ENCODE results near the gene ATG5. TPM values are rescaled to one million over a fixed set of nuclear protein-coding genes. Genes with fewer than 3 reads are reported as not detected.

The ATG5 gene
- total and polyA plus RNA-seq, 12 donors, result 20.1 to 65.9 (median 41.9) TPM

DNA sequence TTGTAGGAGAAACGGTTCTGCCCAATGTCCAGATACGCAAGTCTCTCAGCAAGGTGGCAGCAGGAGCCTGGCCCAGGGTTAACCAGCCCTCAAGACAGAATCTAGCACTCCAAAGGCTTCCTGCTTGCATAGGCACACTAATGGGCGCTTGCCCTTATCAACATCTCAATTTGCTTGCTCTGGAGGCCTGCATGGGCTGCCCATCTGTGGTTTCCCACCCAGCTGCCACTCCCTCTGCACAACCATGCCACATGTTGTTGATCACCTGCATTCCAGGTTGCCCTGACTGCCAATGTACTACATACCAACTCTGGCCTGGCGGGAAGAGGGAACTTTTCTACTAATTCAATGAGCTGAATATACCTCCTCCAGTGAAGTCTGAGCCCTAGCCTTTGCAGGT lies 74.6 kb downstream of the ATG5 start:
- TF ChIP-seq CTCF (IDR thresholded peaks at IDR 0.05) (no peak), POLR2A (IDR thresholded peaks at IDR 0.05) (no peak)
- 87 to 100% (median 96%) methylated on average over 4 of the region's 4 CpGs for WGBS, 4 donors
- Histone ChIP-seq H3K4me1 (replicated peaks in 1 of 2) (peaks cover 0 to 17% of the 10 kb centered on the region in 2 donors), H3K27ac (no peak overlapping the region), H3K36me3 (replicated peaks in 1 of 2) (peaks cover 0 to 5% of the 10 kb centered on the region in 2 donors), H3K4me3 (no peak overlapping the region), H3K9me3 (replicated peaks in 1 of 3) (no peaks in the 10 kb centered on the region), H3K27me3 (no peaks in the 10 kb centered on the region)
- DNase-seq, result no peak
- intact Hi-C loops (cut with DNase I), result no loop called here

- Histone ChIP-seq H3K4me3 (no peak overlapping the region), H3K27me3 (no peaks in the 10 kb centered on the region), H3K9me3 (replicated peaks in 1 of 3) (no peaks in the 10 kb centered on the region), H3K27ac (no peak overlapping the region), H3K36me3 (replicated peaks in 1 of 2) (peaks cover 0 to 5% of the 10 kb centered on the region in 2 donors), H3K4me1 (replicated peaks in 1 of 2) (peaks cover 0 to 14% of the 10 kb centered on the region in 2 donors)
- intact Hi-C loops (cut with DNase I), result no loop called here
- TF ChIP-seq CTCF (IDR thresholded peaks at IDR 0.05), result no peak
- TF ChIP-seq POLR2A (IDR thresholded peaks at IDR 0.05), result no peak
- 45 to 68% (median 57%) methylated on average over 1 of the region's 1 CpG for WGBS, 4 donors
- DNase-seq, result no peak
Measured at GRCh38 chr6:106249658-106250057, 75.9 kb downstream of the ATG5 start.

GRCh38 chr6:106247733-106248132 lies 77.8 kb downstream of the ATG5 start:
- 93 to 97% (median 95%) methylated on average over 4 of the region's 4 CpGs for WGBS, 4 donors

GRCh38 chr6:106247293-106247692 lies 78.3 kb downstream of the ATG5 start:
- H3K36me3 ChIP-seq (replicated peaks in 1 of 2), result peaks cover 0 to 5% of the 10 kb centered on the region in 2 donors
- no peaks in the 10 kb centered on the region for H3K4me1 ChIP-seq (replicated peaks in 1 of 2)
- WGBS, 4 donors, result 89 to 92% (median 90%) methylated on average over 3 of the region's 3 CpGs
- no peaks in the 10 kb centered on the region for H3K27me3 ChIP-seq
- TF ChIP-seq POLR2A (IDR thresholded peaks at IDR 0.05) (no peak), CTCF (IDR thresholded peaks at IDR 0.05) (no peak)
- no peak overlapping the region for H3K27ac ChIP-seq
- no peaks in the 10 kb centered on the region for H3K9me3 ChIP-seq (replicated peaks in 1 of 3)
- H3K4me3 ChIP-seq, result no peak overlapping the region
- DNase-seq, result no peak
- intact Hi-C loops (cut with DNase I), result no loop called here

More at GRCh38 chr6:106247733-106248132, 77.8 kb downstream of the ATG5 start:
- Histone ChIP-seq H3K4me1 (replicated peaks in 1 of 2) (no peaks in the 10 kb centered on the region), H3K27me3 (no peaks in the 10 kb centered on the region), H3K27ac (no peak overlapping the region), H3K36me3 (replicated peaks in 1 of 2) (peaks cover 0 to 5% of the 10 kb centered on the region in 2 donors), H3K4me3 (no peak overlapping the region), H3K9me3 (replicated peaks in 1 of 3) (no peaks in the 10 kb centered on the region)
- TF ChIP-seq CTCF (IDR thresholded peaks at IDR 0.05), result no peak
- TF ChIP-seq POLR2A (IDR thresholded peaks at IDR 0.05), result no peak
- intact Hi-C loops (cut with DNase I), result no loop called here
- DNase-seq, result no peak
